CD4-positive, alpha-beta T cell treated with Interleukin-10 for 1 hour (primary cell): Measurements from ENCODE around the gene ATP5F1C.
"Not testable (repeated sequence)": the region's sequence is repeated elsewhere in the genome, so short reads cannot be mapped to it uniquely, and the experiment has no call there.

Experiments used
- DNase-seq: peaks from one replicate; pipeline ENCODE4 v3.0.0-alpha.2; 2020

ATP5F1C gene

GRCh38 chr10:7787857-7788638, at the start of gene ATP5F1C, which contains the start of gene KIN:
Gene ATP5F1C, plus strand, starts transcription at chr10:7788177. Its CDS starts 31 bp downstream, at chr10:7788208.
Gene KIN, minus strand, starts transcription at chr10:7787993. Its CDS starts 60 bp downstream, at chr10:7787933.
- DNase-seq: peak; percentile 98

GRCh38 chr10:7738536-7739407, 49.2 kb upstream of the ATP5F1C start:
- no peak for DNase-seq

GRCh38 chr10:7744307-7744706, 43.7 kb upstream of the ATP5F1C start:
- DNase-seq: no peak

- DNase-seq: not testable (repeated sequence)
Measured at GRCh38 chr10:7748637-7749036, 39.3 kb upstream of the ATP5F1C start.

GRCh38 chr10:7750222-7750621, 37.8 kb upstream of the ATP5F1C start:
- DNase-seq: no peak

GRCh38 chr10:7752251-7752650, 35.7 kb upstream of the ATP5F1C start:
- DNase-seq: no peak

GRCh38 chr10:7755103-7755502, 32.9 kb upstream of the ATP5F1C start:
- DNase-seq: no peak

- peak; percentile 23 for DNase-seq
Measured at GRCh38 chr10:7756360-7756992, 31.5 kb upstream of the ATP5F1C start.

- DNase-seq: no peak
Measured at GRCh38 chr10:7763929-7764328, 24.0 kb upstream of the ATP5F1C start.

GRCh38 chr10:7766241-7766640, 21.7 kb upstream of the ATP5F1C start:
- DNase-seq: no peak

- DNase-seq: no peak
Measured at GRCh38 chr10:7767209-7767608, 20.8 kb upstream of the ATP5F1C start.

- no peak for DNase-seq
Measured at GRCh38 chr10:7768417-7768816, 19.6 kb upstream of the ATP5F1C start.

GRCh38 chr10:7773845-7774801, 13.9 kb upstream of the ATP5F1C start:
- no peak for DNase-seq

GRCh38 chr10:7776777-7777176, 11.2 kb upstream of the ATP5F1C start:
- DNase-seq: no peak

GRCh38 chr10:7782194-7782593, 5.8 kb upstream of the ATP5F1C start:
- not testable (repeated sequence) for DNase-seq

- no peak for DNase-seq
Measured at GRCh38 chr10:7786430-7786829, 1.5 kb upstream of the ATP5F1C start.

GRCh38 chr10:7787150-7787856, 674 bp upstream of the ATP5F1C start:
- DNase-seq: peak; percentile 1

- DNase-seq: no peak
Measured at GRCh38 chr10:7788639-7789286, 786 bp downstream of the ATP5F1C start.

- DNase-seq: peak; percentile 6
Measured at GRCh38 chr10:7789390-7789789, 1.4 kb downstream of the ATP5F1C start.

GRCh38 chr10:7792541-7792940, 4.6 kb downstream of the ATP5F1C start:
- DNase-seq: no peak
